ENCODE data around the gene C5orf52.

GRCh38 chr5:157721159-157721558, 49.8 kb downstream of the C5orf52 start:
- TF ChIP-seq CTCF (IDR thresholded peaks at IDR 0.05) (no peak), POLR2A (IDR thresholded peaks at IDR 0.05) (no peak)

All from transverse colon (tissue), 3 donors.